ENCODE data around the gene SKIDA1. TPM values are rescaled to one million over a fixed set of nuclear protein-coding genes. Genes with fewer than 3 reads are reported as not detected.

The SKIDA1 gene
- total RNA-seq, 1 experiment from 2014 or later, result 0.32 TPM

DNA sequence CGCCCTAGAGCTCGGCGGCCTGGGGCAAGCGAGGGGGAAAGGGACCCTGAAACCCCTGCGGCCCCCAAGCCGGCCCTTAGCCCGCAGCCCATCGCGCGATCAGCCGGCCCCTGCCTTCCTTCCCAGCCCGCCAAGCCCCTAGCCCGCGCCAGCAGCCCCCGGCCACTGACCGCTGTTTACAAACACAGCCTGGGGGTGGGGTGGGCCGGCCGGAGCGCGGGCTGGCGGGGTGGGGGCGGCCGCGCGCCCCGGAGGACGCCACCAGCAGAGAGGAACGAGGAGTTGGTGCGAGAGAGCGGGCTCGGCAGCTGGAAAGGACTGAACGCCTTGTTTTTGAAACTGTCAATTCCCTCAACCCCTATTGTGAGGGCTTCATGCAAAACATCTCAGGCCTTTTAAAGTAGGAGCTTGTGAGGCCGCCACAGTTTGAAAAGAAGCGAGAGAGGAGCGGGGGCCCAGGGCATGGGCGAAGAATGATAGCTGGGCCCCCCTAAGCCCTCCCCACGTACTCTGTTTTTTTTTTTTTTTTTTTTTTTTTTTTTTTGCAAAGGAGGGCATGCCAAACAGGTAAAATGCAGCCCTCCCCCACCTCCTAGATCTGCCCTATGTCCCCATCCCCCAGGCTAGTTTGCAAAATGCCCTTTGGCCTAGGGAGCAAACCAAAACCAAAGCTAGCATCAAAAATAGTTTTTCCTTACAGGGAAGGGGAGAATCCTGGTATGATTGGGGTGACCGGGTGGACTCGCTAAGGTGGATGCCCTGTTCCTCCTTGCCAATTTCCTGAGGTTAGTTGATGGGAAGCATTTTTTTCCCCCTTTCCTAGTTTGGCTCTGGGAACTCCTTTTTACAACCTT, 15.0 kb downstream of the SKIDA1 start:
- DNase-seq (ENCODE audit: low read depth, low spot score), result no peak
- in situ Hi-C loops (cut with HindIII; ENCODE audit: low pct_unique_long_range_greater_than_20kb, low sequenced_read_pairs), result no loop called here

DNA sequence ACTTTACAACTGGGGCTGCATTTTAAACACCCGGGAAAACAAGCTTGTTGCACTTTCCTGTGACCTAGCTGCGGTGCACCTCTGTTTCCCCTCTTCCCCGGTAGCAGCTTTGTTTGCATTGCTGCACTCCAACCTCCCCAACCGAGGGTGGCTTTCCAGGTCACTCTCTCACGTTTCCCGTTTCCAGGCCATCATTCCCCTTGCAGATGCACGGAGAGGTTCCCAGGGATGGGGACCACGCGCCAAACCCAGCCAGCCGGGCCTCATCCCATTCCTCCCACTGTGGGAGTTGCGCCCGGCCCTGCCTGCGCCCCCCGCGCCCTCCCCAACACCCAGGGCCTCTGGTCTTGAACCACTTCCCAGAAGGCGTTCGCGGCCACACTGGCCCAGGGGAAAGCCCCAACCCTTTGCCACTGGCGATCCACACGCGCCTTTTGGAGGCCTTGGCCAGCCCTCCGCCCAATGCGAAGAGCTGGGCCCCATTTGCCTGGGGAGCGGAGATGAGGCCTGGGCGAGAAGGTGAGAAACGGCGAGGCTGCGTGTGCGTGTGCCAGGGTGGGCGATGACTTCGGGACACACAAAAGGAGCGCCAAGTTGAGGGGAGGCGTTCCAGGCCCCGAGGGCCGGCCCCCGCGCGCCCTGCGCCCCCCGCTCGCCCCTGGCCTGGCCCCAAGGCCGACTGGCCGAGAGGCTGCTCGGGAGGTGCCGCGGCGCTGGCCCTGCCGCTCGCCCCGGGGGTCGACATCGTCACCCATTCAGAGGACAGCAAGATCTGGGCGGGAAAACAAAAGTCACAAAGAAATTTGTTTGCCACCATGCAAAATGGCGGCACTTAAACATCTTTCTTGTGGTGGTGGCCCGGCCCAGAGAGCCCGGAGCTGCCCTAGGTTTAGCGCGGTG, 15.9 kb downstream of the SKIDA1 start:
- in situ Hi-C loops (cut with HindIII; ENCODE audit: low pct_unique_long_range_greater_than_20kb, low sequenced_read_pairs), result no loop called here
- no peak for DNase-seq (ENCODE audit: low read depth, low spot score)

DNA sequence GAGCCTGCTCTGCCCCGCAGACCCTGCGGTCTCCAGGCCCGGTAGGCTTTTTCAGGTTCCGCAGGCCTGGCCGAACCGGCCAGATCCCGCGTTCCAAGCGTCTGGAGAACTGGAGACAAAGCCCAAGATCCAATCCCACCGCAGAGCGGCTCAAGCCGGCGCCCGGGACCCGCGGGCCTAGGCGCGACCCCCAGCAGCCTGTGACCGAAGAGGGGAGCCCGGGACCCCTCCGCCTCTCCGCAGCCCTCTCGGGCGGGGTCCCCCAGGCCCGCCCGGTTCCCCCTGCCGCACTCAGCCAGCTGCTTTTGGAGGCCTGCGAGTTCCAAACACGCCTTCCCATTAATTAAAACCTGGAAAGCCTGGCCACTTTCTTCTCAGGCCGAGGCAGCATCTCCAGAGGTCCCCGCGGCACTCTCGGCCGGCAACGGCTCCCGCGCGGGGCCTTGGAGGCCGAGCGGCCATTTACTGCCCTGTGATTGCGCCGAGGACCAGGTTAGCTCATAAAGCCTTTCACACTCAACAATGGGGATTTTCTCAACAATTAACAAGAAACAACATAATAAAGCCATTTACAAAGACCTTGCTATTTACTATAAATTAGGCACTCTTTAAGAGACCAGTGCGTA, 16.7 kb downstream of the SKIDA1 start:
- in situ Hi-C loops (cut with HindIII; ENCODE audit: low pct_unique_long_range_greater_than_20kb, low sequenced_read_pairs), result no loop called here
- no peak for DNase-seq (ENCODE audit: low read depth, low spot score)

DNA sequence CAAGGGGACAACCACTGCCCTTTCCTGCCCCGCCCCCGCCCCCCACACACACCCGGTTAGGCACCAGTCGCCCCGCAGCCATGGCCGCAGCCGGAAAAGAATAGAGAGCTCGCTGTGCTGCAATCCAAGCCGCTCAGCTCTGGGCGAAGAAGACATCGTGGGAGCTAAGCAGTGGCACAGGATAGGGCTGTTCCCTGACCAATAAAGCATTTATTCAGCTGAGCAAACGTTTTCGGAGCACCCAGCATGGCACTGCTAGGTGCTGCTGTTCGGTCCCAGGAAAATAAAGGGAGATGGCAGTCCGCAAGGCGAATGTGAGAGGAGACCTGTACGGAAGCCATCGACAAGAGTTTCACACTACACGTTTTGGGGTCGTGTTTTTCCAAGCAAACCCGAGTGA, 18.3 kb downstream of the SKIDA1 start:
- no peak for DNase-seq (ENCODE audit: low read depth, low spot score)
- in situ Hi-C loops (cut with HindIII; ENCODE audit: low pct_unique_long_range_greater_than_20kb, low sequenced_read_pairs), result no loop called here

DNA sequence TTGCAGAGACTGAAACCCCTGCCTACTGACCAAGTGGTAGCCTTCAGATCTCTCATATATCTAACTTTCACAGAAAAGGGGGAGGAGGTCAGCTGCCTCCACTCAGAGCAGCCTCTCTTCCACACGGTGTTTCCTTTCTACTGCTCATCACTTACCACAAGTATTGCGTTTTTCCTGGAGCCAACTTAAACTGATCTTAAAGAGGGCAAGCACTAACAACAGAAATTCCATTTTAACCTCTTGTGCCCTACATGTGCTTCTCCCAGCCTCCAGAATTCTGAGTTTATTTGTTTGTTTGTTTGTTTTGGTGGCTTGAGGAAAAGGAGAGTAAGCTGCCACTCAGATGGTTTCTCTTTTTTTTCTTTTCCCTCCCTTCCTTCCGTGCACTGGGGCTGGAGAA, 19.1 kb downstream of the SKIDA1 start:
- no peak for DNase-seq (ENCODE audit: low read depth, low spot score)
- in situ Hi-C loops (cut with HindIII; ENCODE audit: low pct_unique_long_range_greater_than_20kb, low sequenced_read_pairs), result no loop called here

DNA sequence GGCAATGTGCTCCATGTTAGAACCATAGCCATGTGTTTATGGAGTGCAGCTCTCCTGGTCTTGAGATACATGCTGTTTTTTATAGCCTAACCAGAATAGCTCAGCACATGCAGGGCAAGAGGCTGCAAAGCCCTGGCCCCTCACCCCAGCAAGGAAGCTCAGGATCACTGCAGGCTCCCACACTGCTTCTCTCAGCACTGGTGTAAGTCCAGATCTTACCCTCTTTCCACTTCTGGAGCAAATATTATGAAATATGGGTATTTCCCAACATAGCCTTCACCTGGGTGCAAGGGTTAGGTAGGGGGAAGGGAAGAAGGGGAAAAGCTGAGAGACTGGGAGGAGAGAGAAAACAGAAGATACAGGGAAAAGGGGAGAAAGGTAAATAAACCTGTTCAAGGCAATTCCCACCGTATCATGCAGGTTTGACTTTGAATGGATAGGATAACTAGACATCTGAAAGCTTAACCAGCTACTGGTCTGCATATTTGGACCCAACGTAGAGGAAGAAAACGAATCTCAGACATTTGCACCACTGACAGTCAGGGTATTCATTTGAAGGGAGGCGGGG, 19.7 kb downstream of the SKIDA1 start:
- in situ Hi-C loops (cut with HindIII; ENCODE audit: low pct_unique_long_range_greater_than_20kb, low sequenced_read_pairs), result no loop called here
- DNase-seq (ENCODE audit: low read depth, low spot score), result no peak

DNA sequence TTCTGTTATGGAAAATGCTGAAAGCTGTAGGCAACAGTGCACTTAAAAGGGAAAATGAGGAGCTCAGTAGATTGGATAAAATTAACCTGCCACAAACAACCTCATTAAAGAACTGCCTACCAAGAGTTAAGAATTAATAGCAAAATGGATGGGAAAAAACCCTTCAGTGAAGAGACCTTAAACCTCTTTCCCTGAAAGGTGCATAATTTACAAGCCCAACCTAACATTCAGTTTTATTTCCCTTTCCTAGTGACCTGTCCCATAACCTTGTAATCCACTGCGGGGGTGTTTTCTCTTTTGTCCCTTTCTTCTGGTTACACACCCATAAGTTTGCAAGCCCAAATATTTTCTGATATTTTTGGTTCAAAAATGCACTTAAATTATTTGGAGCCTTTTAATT, 21.9 kb downstream of the SKIDA1 start:
- DNase-seq (ENCODE audit: low read depth, low spot score), result no peak
- in situ Hi-C loops (cut with HindIII; ENCODE audit: low pct_unique_long_range_greater_than_20kb, low sequenced_read_pairs), result no loop called here

DNA sequence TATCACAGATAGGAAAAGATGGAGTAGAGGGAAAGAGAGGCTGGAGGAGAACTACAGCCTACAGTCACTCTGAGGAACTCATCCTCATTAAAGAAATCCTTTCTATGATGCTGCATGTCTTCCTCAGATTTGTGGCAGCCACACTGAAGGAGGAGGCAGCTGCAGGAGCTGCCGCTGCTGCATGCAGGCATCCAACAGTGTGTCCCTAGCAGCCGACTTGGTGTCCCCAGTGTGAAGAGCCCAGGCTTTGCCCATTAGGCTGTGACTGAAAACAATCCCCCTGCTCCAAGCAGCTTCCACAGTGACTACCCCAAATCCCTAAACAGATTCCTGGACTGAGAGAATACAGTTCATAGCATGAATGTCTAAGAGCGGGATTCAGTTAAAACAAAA, 23.1 kb downstream of the SKIDA1 start:
- in situ Hi-C loops (cut with HindIII; ENCODE audit: low pct_unique_long_range_greater_than_20kb, low sequenced_read_pairs), result no loop called here

DNA sequence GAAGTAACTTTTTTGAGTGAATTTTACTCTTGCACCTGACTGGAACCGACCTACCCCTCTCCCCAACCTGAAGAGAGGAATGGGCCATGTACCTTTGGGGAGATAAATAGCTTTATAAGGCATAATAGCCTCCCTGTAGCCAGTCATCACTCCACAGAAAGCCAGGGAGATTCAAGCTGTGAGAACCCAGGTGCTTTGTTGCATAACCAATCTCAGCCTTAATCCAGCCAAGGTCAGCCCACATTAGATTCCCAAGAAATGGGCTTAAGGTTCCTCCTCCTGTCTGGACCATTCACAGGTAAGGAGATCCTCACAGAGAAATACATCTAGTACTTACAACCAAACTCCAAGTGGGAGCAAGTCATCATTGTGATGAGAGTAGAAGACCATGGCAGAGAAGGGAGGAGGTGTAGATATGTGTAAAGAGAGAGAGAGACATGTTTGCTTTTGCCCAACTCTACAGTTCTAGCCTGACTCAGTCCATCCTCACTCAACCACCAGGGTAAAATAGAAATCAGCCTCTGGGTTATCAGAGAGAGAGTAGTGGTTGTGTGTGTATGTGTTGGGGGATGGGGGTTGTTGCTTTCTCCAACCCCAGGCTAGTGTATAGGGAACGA, 23.6 kb downstream of the SKIDA1 start:
- DNase-seq (ENCODE audit: low read depth, low spot score), result no peak
- in situ Hi-C loops (cut with HindIII; ENCODE audit: low pct_unique_long_range_greater_than_20kb, low sequenced_read_pairs), result no loop called here

More for the DNA sequence above, 23.1 kb downstream of the SKIDA1 start:
- DNase-seq (ENCODE audit: low read depth, low spot score), result no peak

DNA sequence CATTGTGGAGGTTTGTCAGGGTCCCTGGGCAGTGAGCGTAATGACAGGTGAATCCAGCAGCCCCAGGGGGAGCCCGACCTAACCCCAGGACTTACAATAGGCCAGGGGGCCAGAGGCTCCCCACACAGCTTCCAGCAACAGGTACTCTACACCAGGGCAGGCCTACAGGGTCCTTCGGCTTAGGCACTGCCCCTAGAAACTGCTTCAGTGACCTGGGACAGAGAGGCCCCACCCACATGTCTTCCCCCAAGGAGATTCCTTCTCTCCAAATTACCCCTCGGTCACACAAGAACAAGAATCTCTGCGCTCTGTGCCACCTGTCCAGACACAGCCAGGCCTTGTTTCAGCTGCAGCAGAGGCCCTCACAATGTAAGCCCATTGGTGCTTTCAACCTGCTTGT, 24.4 kb downstream of the SKIDA1 start:
- in situ Hi-C loops (cut with HindIII; ENCODE audit: low pct_unique_long_range_greater_than_20kb, low sequenced_read_pairs), result no loop called here
- DNase-seq (ENCODE audit: low read depth, low spot score), result no peak

DNA sequence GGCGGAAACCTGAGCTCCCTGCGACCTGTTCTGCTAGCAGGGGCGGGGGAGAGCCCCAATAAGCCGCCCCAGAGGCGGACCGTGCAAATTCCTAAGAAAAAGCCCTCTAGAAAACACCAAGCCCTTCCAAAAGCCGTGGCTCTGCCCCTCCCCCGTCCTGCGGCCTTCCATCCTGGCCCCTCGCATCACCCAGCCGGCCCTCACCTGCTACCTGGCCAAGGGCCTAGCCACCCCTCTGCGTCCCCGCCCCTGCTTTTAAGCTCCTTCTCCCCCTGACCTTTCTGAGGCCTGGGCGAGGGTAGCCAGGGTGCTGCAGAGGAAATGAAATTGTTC, 24.9 kb downstream of the SKIDA1 start:
- in situ Hi-C loops (cut with HindIII; ENCODE audit: low pct_unique_long_range_greater_than_20kb, low sequenced_read_pairs), result no loop called here
- no peak for DNase-seq (ENCODE audit: low read depth, low spot score)

DNA sequence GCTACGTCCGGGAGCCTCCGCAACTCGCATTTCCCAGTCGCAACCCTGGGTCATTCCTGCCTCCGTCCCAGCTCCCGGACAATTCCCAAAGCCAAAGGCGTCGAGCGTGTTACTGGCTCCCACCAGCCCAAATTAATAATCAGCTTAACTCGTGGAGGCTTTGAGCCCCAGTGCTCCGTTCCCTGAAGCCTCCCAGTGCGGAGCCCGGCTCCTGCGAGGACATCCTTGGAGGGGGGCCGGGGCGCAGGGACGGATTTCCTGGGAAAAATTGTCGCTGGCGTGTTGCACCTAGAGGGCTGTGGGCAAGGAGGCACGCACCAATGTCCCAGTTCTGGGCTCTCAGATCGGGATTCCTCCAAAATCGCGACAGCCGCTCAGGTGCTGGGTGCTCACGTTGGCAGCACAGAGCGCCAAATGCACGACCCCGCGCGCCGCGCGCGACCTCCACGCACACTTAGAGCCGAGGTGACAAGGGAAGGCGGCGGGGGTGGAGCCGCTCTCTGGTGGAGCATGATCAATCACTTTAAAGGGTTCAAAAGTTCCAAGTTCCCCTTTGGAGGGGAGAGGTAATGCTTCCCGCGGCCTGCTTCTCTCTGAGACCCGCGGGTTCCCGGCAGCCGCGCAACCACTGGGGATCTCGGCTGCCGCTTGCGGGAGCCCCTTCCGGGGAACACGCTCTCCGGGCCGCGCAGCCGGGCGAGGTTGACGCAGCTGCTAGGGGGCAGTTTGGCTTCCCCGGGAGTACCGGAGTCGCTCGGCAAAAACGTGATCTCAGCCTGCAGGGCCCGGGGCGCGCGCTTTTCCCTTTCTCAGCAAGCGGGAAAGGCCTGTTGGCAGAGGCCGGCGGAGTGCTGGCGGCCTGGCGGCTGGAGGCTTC, 25.5 kb downstream of the SKIDA1 start:
- in situ Hi-C loops (cut with HindIII; ENCODE audit: low pct_unique_long_range_greater_than_20kb, low sequenced_read_pairs), result no loop called here
- DNase-seq (ENCODE audit: low read depth, low spot score), result no peak

DNA sequence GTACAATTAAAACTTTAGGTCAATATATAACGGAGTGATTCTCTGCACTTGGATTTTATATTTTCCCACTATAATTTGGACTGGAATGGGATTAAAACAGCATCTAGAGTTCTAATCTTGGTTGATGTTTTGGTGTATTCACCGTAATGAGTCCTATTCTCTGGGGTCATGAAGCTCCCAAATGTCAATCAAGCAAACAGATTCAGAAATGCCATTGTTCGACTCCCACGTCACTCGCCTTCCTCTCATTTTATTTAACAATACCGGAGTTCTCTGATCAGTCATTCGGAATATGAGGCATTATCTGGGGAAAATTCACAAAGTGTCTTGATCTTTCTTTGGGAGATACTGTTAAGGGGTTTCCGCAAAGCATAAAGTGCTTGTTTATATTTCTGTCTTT, 26.5 kb downstream of the SKIDA1 start:
- no peak for DNase-seq (ENCODE audit: low read depth, low spot score)
- in situ Hi-C loops (cut with HindIII; ENCODE audit: low pct_unique_long_range_greater_than_20kb, low sequenced_read_pairs), result no loop called here

DNA sequence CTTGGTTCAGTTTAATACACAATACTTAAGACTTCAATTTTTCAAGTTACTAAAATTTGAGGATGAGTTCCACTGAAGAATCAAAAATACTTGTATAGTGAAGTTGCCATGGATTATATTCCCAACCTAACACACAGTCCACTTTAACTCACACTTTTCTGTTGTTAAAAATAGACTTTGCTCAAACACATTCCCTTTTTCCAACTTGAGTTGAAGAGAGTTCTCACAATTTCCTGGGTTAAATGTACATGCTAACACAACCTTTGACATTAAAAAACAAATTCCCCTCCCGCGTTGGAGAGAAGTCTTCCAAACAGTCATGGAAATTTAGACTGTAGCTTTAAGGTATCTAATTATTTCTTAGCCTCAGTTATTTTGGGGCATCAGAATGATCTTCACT, 27.1 kb downstream of the SKIDA1 start:
- in situ Hi-C loops (cut with HindIII; ENCODE audit: low pct_unique_long_range_greater_than_20kb, low sequenced_read_pairs), result no loop called here
- no peak for DNase-seq (ENCODE audit: low read depth, low spot score)

DNA sequence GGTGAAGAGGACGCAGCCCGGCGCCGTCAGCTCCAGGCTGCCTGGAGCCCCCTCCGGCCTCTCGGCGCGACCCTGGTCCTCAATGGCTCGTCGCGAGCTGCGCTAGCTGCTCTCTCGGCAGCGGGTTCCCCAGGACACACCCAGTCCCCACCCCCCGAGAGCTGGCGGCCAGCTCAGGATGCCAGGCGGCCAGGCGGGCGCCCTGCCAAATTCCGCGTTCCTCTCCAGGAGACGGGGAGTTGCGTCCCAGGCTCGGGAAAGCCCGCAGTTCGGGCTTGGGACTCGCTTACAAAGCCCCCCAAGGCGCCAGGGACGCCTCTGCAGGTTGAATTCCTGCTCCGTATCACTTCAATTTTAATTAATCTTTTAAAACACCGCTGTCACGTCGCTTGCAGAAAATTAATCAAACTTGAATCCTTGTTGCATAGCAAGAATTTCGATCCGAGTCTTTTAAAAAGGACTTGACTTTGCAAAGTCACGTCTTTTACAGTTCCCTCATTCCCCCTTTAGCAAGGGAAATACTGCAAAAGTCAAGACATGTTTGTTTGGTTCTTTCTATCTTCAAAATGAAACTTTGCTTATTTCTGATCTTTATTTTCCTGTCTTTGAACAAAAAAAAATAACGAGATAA, 28.2 kb downstream of the SKIDA1 start:
- peak; percentile 70 for DNase-seq (ENCODE audit: low read depth, low spot score)
- in situ Hi-C loops (cut with HindIII; ENCODE audit: low pct_unique_long_range_greater_than_20kb, low sequenced_read_pairs), result no loop called here

DNA sequence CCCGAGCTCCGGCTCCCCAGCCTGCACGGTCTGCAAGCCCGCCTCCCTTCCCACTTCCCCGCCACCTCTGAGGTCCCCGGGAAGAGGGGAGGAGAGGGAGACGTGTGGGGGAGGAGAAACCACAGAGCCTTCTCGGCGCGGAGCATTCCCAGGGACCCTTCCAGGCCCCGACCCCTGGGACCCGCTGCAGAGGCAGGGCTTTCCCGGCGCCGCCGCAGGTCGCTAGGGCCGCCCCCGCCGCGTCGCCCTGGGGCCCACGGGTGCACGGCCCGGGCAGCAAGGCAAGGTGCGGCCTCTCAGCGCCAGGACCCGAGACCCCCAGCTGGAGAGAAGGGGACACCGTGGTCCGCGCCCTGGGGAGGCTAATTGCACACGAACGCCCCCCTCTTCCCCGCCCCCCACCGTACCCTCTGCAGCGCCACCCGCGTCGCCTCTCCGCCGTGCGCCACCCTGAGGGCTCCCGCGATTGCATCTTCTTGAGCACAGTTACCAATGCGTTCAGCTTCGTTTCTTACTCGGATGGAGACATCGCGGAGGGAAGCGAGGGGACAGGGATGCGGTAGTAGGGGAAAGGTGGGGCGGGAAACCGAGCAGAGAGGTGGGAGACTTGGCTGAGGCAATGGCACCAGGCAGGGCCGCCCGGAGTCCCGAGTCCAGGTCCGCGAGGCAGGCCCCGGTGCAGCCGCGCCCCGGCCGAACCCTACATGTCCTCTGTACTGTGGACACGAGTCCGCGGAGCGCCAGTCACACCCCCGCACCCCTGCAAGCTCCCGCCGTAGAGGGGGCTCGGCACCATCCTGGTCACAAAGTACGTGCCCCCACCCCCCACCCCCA, 28.9 kb downstream of the SKIDA1 start:
- DNase-seq (ENCODE audit: low read depth, low spot score), result peak; percentile 52
- in situ Hi-C loops (cut with HindIII; ENCODE audit: low pct_unique_long_range_greater_than_20kb, low sequenced_read_pairs), result no loop called here
